Upper lobe of right lung (tissue), 1 donor: Measurements from ENCODE around the gene SIRT2. TPM values are rescaled to one million over a fixed set of nuclear protein-coding genes. Genes with fewer than 3 reads are reported as not detected.
A peak's percentile ranks its signal among the peaks of the same experiment; 100 is the strongest.

Experiments
- ATAC-seq: fragments of 200-7000 bp; cut with Tn5 transposase; one replicate; pipeline ENCODE4 v1.9.1; 2020; ENCODE audit warnings: mild to moderate bottlenecking, moderate library complexity
- DNase-seq: peaks from one replicate; pipeline ENCODE4 v3.0.0-alpha.2; 2020
- H3K27ac ChIP-seq: fragments of 200-600 bp; one replicate; pipeline ENCODE4 v1.8.0; 2022
- H3K27me3 ChIP-seq: fragments of 200-600 bp; one replicate; pipeline ENCODE4 v1.8.0; 2022; ENCODE audit warnings: mild to moderate bottlenecking
- H3K36me3 ChIP-seq: fragments of 200-600 bp; one replicate; pipeline ENCODE4 v1.8.0; 2022
- H3K4me1 ChIP-seq: fragments of 200-600 bp; one replicate; pipeline ENCODE4 v1.8.0; 2022
- H3K4me3 ChIP-seq: fragments of 200-600 bp; one replicate; pipeline ENCODE4 v1.8.0; 2022; ENCODE audit warnings: mild to moderate bottlenecking
- H3K9me3 ChIP-seq: fragments of 200-600 bp; one replicate; pipeline ENCODE4 v1.8.0; 2022
- intact Hi-C: fragments of 100-400 bp; cut with DNase I; formaldehyde crosslinking; loops from one replicate; pipeline ENCODE4 v1.11.0; 2022
- total RNA-seq: library from RNA; stranded (reverse); fragmentation: NEBNext Ultra II Directional; extraction: Animal tissue kit (Norgen Biotek cat#: 25700); gene quantifications from one replicate; pipeline ENCODE4 v1.2.1, GENCODE V29; 2021
- TF ChIP-seq, protein P1 (sequence below): fragments of 200-600 bp; IDR thresholded peaks from one replicate; pipeline ENCODE4 v1.8.0; 2022; ENCODE audit warnings: antibody characterized with exemption
- donor health status: DM: no; HTN: yes; CAD: no; lungs with severe emphysema.

Gene SIRT2
- total RNA-seq, 1 donor from 2014 or later = 59.2 TPM

DNA sequence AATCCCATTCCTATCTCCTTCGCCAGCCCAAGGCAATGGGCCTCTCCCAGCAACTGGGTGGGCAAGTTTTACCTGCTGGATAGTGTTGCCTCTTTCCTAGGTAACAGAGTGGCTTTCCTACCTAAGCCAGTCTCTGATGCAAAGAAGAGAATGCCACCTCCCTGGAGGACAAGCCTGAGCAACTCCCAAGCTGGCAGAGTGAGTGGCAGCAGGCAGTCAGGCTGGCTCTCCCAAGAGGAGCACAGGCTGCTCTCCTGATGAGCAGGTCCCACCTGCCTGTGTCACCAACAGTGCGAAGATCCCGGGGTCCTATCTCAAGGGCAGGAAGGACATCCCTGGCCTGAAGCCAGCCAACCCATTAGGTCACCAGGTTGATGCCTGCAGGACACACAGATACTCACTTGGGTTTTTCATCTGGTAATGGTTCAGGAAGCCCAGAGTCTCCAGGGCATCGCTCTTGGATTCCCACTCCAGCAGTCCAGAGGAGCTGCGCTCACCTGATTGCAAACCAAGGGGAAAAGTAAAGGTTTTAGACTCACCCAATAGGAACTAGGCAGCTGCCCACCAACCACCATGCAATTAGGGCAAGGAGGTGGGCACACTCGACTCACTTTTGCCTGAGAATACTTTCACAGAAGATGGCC is 62.3 kb downstream of the SIRT2 start:
- Histone ChIP-seq H3K27me3 (no peaks in the 10 kb centered on the region), H3K9me3 (no peaks in the 10 kb centered on the region), H3K4me1 (peaks cover 17% of the 10 kb centered on the region), H3K36me3 (peaks cover 68% of the 10 kb centered on the region), H3K4me3 (no peak overlapping the region), H3K27ac (no peak overlapping the region)
- TF ChIP-seq, protein P1, sequence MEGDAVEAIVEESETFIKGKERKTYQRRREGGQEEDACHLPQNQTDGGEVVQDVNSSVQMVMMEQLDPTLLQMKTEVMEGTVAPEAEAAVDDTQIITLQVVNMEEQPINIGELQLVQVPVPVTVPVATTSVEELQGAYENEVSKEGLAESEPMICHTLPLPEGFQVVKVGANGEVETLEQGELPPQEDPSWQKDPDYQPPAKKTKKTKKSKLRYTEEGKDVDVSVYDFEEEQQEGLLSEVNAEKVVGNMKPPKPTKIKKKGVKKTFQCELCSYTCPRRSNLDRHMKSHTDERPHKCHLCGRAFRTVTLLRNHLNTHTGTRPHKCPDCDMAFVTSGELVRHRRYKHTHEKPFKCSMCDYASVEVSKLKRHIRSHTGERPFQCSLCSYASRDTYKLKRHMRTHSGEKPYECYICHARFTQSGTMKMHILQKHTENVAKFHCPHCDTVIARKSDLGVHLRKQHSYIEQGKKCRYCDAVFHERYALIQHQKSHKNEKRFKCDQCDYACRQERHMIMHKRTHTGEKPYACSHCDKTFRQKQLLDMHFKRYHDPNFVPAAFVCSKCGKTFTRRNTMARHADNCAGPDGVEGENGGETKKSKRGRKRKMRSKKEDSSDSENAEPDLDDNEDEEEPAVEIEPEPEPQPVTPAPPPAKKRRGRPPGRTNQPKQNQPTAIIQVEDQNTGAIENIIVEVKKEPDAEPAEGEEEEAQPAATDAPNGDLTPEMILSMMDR = no peak
- DNase-seq = no peak
- ATAC-seq = no peak
- intact Hi-C loops = no loop called here

DNA sequence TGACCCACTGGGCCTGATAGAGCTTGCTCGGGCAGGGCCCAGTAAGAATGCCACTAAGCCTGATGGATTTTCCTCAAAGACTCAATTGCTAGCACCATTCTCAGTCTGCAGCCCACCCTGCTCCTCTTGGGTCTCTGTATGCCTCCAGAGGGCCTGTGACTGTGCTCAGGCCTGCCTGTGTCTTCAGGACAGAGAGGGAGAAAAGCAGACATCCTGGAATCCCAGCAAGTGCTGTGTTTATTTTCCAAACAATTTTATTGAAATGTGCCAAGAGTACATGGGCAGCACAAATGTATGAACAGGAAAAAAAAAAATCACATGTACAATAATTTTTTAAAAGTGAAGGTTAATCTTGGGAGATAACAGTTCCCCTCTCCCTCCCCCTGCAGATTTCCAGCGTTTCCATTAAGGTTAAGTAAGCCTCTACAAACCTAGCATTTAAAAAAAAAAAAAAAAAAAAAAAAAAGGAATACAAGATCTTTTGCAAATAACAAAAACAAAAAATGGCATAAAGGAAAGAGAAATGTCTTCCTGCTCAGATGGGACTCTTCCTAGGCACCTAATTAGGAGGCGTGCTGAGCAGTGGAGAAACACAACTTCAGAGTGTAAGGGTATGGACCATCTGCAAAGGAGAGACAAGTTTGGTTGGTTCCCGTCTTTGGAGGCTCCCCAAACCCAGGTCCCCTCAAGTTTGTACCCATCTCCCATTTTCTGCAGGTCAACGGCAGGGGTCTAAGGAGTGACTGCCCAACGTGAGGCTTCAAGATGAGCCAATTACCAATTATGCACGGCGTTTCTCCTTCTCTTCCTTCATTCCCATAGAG is 63.0 kb downstream of the SIRT2 start:
- H3K4me3 ChIP-seq = no peak overlapping the region
- no peak for DNase-seq
- intact Hi-C loops = no loop called here
- peaks cover 61% of the 10 kb centered on the region for H3K36me3 ChIP-seq
- H3K27ac ChIP-seq = peak overlapping the region; percentile 30
- H3K9me3 ChIP-seq = no peaks in the 10 kb centered on the region
- H3K4me1 ChIP-seq = peaks cover 17% of the 10 kb centered on the region
- no peaks in the 10 kb centered on the region for H3K27me3 ChIP-seq
- no peak for ATAC-seq
- TF ChIP-seq, protein P1 = no peak

DNA sequence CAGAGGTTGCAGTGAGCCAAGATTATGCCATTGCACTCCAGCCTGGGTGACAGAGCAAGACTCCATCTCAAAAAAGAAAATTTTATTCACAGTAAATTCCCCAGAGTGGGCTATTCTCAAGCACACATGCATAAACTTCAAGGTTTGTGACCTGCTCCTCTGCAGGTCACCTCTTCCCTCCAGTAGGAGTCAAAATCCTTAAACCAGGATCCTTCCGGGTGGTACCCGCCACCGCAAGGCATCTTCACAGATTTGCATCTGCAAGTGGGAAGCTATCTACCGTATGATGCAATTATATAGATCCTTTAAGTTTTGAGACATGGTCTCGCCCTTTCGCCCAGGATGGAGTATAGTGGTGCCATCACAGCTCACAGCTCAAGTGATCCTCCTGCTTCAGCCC is 64.8 kb downstream of the SIRT2 start:
- H3K4me3 ChIP-seq = no peak overlapping the region
- ATAC-seq = no peak
- no peak for DNase-seq
- H3K4me1 ChIP-seq = peaks cover 32% of the 10 kb centered on the region
- peaks cover 48% of the 10 kb centered on the region for H3K36me3 ChIP-seq
- no peak overlapping the region for H3K27ac ChIP-seq
- no peaks in the 10 kb centered on the region for H3K27me3 ChIP-seq
- intact Hi-C loops = no loop called here
- no peaks in the 10 kb centered on the region for H3K9me3 ChIP-seq
- TF ChIP-seq, protein P1 = no peak

DNA sequence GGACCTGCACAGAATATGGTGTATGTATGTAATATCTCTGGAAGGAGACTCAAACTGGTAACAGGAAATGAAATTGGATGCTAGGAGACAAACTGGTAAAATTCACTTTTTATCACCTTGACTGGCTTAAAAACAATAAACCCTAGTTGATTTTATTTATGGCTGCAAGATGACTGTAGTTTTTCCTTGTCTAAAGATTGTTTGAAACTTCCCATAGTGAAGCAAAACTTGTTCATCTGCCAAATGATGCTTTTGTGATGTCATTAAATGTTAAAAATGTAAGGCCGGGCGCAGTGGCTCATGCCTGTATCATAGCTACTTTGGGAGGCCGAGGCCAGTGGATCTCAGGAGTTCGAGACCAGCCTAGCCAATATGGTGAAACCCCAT is 65.3 kb downstream of the SIRT2 start:
- Histone ChIP-seq H3K36me3 (peaks cover 48% of the 10 kb centered on the region), H3K27me3 (no peaks in the 10 kb centered on the region), H3K4me3 (no peak overlapping the region), H3K4me1 (peaks cover 34% of the 10 kb centered on the region), H3K9me3 (no peaks in the 10 kb centered on the region), H3K27ac (no peak overlapping the region)
- TF ChIP-seq, protein P1 = no peak
- DNase-seq (no peak), ATAC-seq (no peak)
- intact Hi-C loops = no loop called here

DNA sequence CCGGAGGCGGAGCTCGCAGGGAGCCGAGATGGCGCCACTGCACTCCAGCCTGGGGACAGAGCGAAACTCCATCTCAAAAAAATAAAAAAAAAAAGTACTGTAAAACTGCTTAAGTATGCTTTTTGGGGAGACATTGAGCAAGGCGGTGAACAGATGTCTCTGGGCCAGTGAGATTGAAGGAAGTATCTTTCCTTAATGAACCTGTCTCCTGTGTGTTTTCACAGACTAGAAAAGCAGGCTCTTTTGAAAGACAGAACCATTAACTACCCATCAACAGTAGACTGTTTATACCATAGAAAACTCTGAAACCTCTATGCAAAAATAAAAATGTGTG is 66.4 kb downstream of the SIRT2 start:
- intact Hi-C loops = no loop called here
- peaks cover 28% of the 10 kb centered on the region for H3K4me1 ChIP-seq
- peak overlapping the region; percentile 93 for H3K27ac ChIP-seq
- DNase-seq (no peak), ATAC-seq (no peak)
- H3K27me3 ChIP-seq = no peaks in the 10 kb centered on the region
- TF ChIP-seq, protein P1 = no peak
- no peaks in the 10 kb centered on the region for H3K9me3 ChIP-seq
- no peak overlapping the region for H3K4me3 ChIP-seq
- H3K36me3 ChIP-seq = peaks cover 48% of the 10 kb centered on the region
